ENCODE measurements around the gene VKORC1L1.
"Not testable (repeated sequence)": the region's sequence is repeated elsewhere in the genome, so short reads cannot be mapped to it uniquely, and the experiment has no call there.

VKORC1L1 gene

GRCh38 chr7:65888434-65889156 is 15.7 kb downstream of the VKORC1L1 start:
- not testable (repeated sequence) for DNase-seq

GRCh38 chr7:65889722-65890121 is 16.8 kb downstream of the VKORC1L1 start:
- not testable (repeated sequence) for DNase-seq

DNA sequence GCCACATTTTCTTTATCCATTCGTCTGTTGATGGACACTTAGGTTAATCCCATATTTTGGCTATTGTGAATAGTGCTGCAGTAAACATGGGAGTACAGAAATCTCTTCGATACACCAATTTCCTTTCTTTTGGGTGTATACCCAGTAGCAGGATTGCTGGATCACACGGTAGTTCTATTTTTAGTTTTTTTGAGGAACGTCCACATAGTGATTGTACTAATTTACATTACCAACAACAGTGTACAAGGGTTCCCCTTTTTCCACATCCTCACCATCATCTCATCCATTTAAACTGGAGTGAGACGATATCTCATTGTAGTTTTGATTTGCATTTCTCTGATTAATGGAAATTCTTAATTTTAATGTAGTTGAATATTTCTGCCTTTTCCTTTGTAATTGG is 19.3 kb downstream of the VKORC1L1 start:
- DNase-seq, result no peak

- DNase-seq, result no peak
Measured at GRCh38 chr7:65892835-65893234, 20.0 kb downstream of the VKORC1L1 start.

- DNase-seq, result no peak
Measured at GRCh38 chr7:65896279-65896870, 23.5 kb downstream of the VKORC1L1 start.

DNA sequence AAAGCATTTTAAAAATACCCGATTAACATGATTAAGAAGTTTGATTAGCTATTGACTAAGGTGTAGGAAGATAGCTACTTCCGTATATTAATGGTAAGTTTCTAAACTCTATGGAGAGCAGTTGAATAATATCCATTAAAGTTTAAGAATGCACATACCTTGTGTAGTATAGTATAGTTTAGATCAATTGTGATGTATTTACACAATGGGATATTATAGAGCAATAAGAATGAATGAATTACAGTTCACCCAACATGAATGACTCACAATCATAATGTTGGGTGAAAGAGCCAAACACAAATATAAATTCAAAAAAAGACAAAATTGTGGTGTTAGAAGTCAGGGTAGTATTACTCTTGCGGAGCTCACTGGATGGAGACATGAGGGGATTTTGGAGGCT is 24.4 kb downstream of the VKORC1L1 start:
- not testable (repeated sequence) for DNase-seq

GRCh38 chr7:65898677-65899447 is 26.0 kb downstream of the VKORC1L1 start:
- DNase-seq, result not testable (repeated sequence)

GRCh38 chr7:65902306-65902705 is 29.4 kb downstream of the VKORC1L1 start:
- DNase-seq, result no peak

DNA sequence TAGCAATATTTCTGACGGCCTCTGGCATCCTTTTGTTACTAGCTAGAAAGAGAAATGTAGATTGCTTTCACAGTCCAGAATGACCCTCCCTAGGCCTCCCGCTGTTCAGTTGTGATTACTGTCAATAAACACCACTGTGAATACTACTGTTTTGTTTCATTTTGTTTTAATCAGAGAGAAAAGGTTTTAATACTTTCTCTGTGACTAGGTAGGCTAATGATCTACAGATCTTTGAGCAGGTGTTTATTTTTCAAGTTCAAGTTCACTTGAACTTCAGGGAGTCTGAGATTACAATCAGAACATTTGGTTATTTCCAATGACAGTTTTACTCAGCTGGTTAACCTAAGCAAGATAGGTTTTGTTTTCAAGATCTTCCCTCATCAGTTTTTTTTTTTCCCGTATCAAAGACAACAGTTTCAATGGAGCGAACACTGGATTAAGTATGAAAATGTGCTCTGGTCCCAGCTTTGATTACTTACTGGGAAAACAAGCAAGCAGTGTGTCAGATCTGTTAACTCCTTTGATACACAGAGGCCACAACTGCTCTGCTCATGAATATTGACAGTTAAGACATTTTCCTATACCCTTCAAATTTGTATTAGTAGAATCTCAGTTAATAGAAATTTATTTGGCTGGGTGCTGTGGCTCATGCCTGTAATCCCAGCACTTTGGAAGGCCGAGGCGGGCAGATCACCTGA is 34.8 kb downstream of the VKORC1L1 start:
- no peak for DNase-seq

DNA sequence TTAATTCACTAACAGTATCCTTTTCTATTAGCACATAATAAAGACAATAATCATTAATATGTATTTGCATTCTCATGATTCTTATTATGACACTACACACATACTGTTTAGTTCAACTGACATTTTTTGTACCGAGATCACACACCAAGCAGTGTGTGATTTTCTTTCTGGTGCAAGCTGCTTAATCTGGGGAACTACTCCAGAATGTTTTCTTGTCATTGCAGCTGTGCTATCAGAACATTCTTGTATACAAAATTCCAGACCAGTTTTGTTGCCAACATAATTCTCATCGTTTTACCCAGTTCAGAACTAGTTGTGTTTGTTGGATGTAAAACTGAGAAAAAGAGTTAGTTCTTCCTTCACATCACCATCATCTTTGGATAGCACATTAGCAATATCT is 37.4 kb downstream of the VKORC1L1 start:
- no peak for DNase-seq

DNA sequence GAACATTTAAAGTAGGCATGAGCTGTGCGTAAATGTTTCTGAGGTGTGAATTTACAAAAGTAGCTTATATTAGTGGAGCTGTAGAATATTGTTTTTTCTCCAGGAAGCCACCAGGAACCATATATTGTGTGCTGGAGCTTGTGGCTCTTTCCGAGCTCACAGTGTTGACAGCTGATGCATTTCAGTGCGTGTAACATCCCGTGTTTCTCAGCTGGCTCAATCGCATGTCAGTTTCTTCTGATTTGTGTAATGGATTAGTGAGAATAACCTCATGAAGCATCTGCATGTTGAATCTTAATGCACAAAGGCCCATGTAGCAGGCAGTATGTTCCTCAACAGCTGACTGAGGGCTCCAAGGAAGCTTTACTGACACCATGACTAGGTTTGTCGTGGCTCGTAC is 39.4 kb downstream of the VKORC1L1 start:
- DNase-seq, result no peak

- no peak for DNase-seq
Measured at GRCh38 chr7:65915921-65916657, 43.2 kb downstream of the VKORC1L1 start.

DNA sequence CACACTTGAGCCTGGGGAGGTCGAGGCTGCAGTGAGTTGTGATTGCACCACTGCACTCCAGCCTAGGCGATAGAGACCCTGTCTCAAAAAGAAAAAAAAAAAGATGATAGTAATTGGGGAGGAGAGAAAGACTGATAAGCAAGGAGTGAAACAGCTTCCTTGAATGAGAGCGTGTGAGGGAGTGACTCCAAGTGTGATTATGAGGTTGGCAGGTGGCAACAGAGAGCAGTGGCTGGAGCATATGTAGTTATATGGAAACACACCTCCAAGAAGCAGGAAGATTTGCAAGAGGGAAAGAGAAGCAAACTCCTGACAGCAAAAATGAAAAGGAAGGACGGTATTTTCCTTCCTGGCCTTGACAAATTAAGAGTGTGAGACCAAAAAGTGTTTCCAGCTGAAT is 50.4 kb downstream of the VKORC1L1 start:
- DNase-seq, result no peak

DNA sequence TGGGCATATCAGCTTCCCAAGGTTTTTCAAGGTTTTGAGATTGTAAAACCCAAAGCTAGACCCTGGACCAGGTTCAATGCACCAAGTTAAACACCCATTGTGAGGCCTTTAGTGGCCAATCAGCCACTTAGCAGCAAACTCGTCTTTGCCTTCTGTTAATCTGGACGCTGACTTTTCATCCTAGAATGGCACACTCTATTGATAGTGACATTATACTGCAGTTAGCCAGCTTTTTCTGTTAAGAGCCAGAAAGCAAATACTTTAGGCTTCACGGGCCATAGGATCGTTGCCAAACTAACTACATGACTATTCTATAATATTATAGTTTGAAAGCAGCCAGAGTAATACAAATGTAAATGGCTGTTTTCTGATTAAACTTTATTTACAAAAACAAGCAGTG is 51.3 kb downstream of the VKORC1L1 start:
- DNase-seq, result no peak

- no peak for DNase-seq
Measured at GRCh38 chr7:65925040-65925439, 52.2 kb downstream of the VKORC1L1 start.

DNA sequence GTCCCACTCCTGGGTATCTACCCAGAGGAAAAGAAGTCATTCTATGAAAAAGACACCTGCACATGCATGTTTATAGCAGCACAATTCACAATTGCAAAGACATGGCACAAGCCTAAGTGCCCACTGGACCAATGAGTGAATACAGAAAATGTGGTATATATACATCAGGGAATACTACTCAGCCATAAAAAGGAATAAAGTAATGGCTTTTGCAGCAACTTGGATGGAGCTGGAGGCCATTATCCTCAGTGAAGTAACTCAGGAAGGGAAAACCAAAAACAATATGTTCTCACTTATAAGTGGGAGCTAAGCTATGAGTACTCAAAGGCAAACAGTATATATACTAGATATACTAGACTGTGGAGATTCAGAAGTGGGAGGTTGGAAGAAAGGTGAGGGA is 53.7 kb downstream of the VKORC1L1 start:
- DNase-seq, result no peak

GRCh38 chr7:65927489-65928448 is 54.9 kb downstream of the VKORC1L1 start:
- no peak for DNase-seq

DNA sequence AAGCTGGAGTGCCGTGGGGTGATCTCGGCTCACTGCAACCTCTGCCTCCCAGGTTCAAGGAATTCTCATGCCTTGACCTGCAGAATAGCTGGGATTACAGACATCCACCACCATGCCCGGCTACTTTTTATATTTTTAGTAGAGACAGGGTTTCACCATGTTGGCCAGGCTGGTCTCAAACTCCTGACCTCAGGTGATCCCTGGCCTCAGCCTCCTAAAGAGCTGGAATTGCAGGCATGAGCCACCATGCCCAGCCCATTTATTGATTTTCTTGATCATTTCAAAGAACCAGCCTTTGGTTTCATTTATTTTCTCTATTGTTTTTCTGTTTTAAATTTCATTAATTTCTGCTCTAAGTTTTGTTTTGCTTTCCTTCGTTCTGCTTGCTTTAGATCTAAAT is 58.8 kb downstream of the VKORC1L1 start:
- DNase-seq, result no peak

- DNase-seq, result no peak
Measured at GRCh38 chr7:65937296-65937695, 64.4 kb downstream of the VKORC1L1 start.

GRCh38 chr7:65938336-65938895 is 65.5 kb downstream of the VKORC1L1 start:
- no peak for DNase-seq

DNA sequence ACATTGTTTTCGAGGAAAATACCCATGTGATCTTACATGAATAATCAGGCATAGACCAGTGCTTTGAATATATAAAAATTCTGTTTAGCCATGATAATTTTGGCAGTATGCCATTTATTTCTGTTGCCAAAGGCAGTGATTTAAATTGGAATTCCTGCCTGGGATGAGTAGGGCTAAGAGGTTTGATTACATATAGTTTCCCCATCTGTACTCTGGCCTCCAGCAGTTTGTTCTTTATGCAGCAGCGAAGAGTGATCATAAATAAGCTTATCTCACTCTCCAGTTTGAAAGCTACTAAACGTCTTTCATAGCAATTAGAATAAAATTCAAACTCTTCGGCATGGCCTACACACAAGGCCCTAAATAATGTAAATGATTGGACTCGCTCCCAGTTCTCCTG is 72.9 kb downstream of the VKORC1L1 start:
- DNase-seq, result not testable (repeated sequence)

Measured in femur (tissue), 1 donor.